Measurements from ENCODE around the gene APOBEC3G.

GRCh38 chr22:39068033-39068785, 8.9 kb upstream of the APOBEC3G start:
- no peak for TF ChIP-seq POLR2A (IDR thresholded peaks at IDR 0.05; ENCODE audit: low read depth, low read length)
- no peak for TF ChIP-seq CTCF (conservative IDR thresholded peaks at IDR 0.05; ENCODE audit: low read depth, low read length)
- TF ChIP-seq, protein P1, sequence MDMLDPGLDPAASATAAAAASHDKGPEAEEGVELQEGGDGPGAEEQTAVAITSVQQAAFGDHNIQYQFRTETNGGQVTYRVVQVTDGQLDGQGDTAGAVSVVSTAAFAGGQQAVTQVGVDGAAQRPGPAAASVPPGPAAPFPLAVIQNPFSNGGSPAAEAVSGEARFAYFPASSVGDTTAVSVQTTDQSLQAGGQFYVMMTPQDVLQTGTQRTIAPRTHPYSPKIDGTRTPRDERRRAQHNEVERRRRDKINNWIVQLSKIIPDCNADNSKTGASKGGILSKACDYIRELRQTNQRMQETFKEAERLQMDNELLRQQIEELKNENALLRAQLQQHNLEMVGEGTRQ (IDR thresholded peaks at IDR 0.05; ENCODE audit: low read depth, low read length), result no peak
- no peak for TF ChIP-seq RAD21 (IDR thresholded peaks at IDR 0.05; ENCODE audit: low read length)
- TF ChIP-seq RCOR1 (IDR thresholded peaks at IDR 0.05; ENCODE audit: insufficient replicate concordance, low read length), result no peak
- no peak for TF ChIP-seq MXI1 (IDR thresholded peaks at IDR 0.05; ENCODE audit: borderline replicate concordance, low read depth, low read length)
